Nephron (organoid): ENCODE results near the gene TACC2.
"Not testable (repeated sequence)": the region's sequence is repeated elsewhere in the genome, so short reads cannot be mapped to it uniquely, and the experiment has no call there.

Experiments
- H3K27ac Mint-ChIP-seq, 3 experiments: 2 replicates each; pipeline ENCODE4 v1.8.0; 2020; ENCODE audit warnings: mixed read lengths in 3 of 3, mild to moderate bottlenecking in 2 of 3, moderate library complexity in 1 of 3
- H3K27me3 Mint-ChIP-seq: 2 replicates; pipeline ENCODE4 v1.8.0; 2021; ENCODE audit warnings: low read depth, mild to moderate bottlenecking, moderate library complexity, mixed read lengths
- H3K36me3 Mint-ChIP-seq: 2 replicates; pipeline ENCODE4 v1.8.0; 2020; ENCODE audit warnings: low read depth, mixed read lengths
- H3K4me1 Mint-ChIP-seq: 2 replicates; pipeline ENCODE4 v1.8.0; 2020; ENCODE audit warnings: mixed read lengths
- H3K4me3 Mint-ChIP-seq, 3 experiments: 2 replicates each; pipeline ENCODE4 v1.8.0; 2020; ENCODE audit warnings: mild to moderate bottlenecking in 3 of 3, mixed read lengths in 3 of 3, moderate library complexity in 2 of 3
- H3K9me3 Mint-ChIP-seq: 2 replicates; pipeline ENCODE4 v1.8.0; 2020; ENCODE audit warnings: mixed read lengths
- CTCF ChIP-seq, 3 experiments: fragments of 200-600 bp; sonication (generic); IDR thresholded peaks; one replicate each; pipeline ENCODE4 v1.5.0; 2021; ENCODE audit warnings: antibody characterized with exemption in 3 of 3; ENCODE audit not compliant: unreplicated experiment in 3 of 3

The TACC2 gene

GRCh38 chr10:121961456-121961855, 27.5 kb upstream of the TACC2 start:
- no peaks in the 10 kb centered on the region for H3K27me3 Mint-ChIP-seq
- no peak overlapping the region for H3K4me3 Mint-ChIP-seq
- peaks cover 50% of the 10 kb centered on the region for H3K36me3 Mint-ChIP-seq
- TF ChIP-seq CTCF (IDR thresholded peaks at IDR 0.05; ENCODE audit: unreplicated experiment in 3 of 3): no peak
- no peaks in the 10 kb centered on the region for H3K4me1 Mint-ChIP-seq
- no peaks in the 10 kb centered on the region for H3K9me3 Mint-ChIP-seq
- no peak overlapping the region for H3K27ac Mint-ChIP-seq

- no peaks in the 10 kb centered on the region for H3K4me1 Mint-ChIP-seq
- H3K9me3 Mint-ChIP-seq: no peaks in the 10 kb centered on the region
- no peak overlapping the region for H3K4me3 Mint-ChIP-seq
- H3K36me3 Mint-ChIP-seq: peaks cover 41% of the 10 kb centered on the region
- no peak overlapping the region for H3K27ac Mint-ChIP-seq
- no peak for TF ChIP-seq CTCF (IDR thresholded peaks at IDR 0.05; ENCODE audit: unreplicated experiment in 3 of 3)
- H3K27me3 Mint-ChIP-seq: no peaks in the 10 kb centered on the region
Measured at GRCh38 chr10:121965996-121966395, 23.0 kb upstream of the TACC2 start.

GRCh38 chr10:121969086-121969485, 19.9 kb upstream of the TACC2 start:
- H3K27ac Mint-ChIP-seq, H3K9me3 Mint-ChIP-seq: not testable (repeated sequence)
- peaks cover 42% of the 10 kb centered on the region for H3K36me3 Mint-ChIP-seq

GRCh38 chr10:121974019-121974534, 14.9 kb upstream of the TACC2 start:
- Mint-ChIP-seq H3K4me1 (peaks cover 18% of the 10 kb centered on the region), H3K27me3 (no peaks in the 10 kb centered on the region), H3K4me3 (peak overlapping the region; percentile 73 to 86 (median 84)), H3K27ac (peak overlapping the region in 1 of 3 experiments; percentile 33), H3K36me3 (peaks cover 36% of the 10 kb centered on the region), H3K9me3 (peaks cover 8% of the 10 kb centered on the region)
- no peak for TF ChIP-seq CTCF (IDR thresholded peaks at IDR 0.05; ENCODE audit: unreplicated experiment in 3 of 3)

More at GRCh38 chr10:121969086-121969485, 19.9 kb upstream of the TACC2 start:
- not testable (repeated sequence) for H3K27me3 Mint-ChIP-seq, H3K4me3 Mint-ChIP-seq
- peaks cover 16% of the 10 kb centered on the region for H3K4me1 Mint-ChIP-seq

- peaks cover 36% of the 10 kb centered on the region for H3K36me3 Mint-ChIP-seq
- H3K27ac Mint-ChIP-seq: peak within 1 kb of the TSS in 1 of 3 experiments; percentile 80
- TF ChIP-seq CTCF (IDR thresholded peaks at IDR 0.05; ENCODE audit: unreplicated experiment in 3 of 3): no peak
- H3K4me1 Mint-ChIP-seq: peaks cover 18% of the 10 kb centered on the region
- H3K27me3 Mint-ChIP-seq: no peaks in the 10 kb centered on the region
- peaks cover 8% of the 10 kb centered on the region for H3K9me3 Mint-ChIP-seq
- peak within 1 kb of the TSS; percentile 74 to 86 (median 84) for H3K4me3 Mint-ChIP-seq
Measured at GRCh38 chr10:121974535-121975294, 14.2 kb upstream of the TACC2 start, which contains the start of gene NSMCE4A. NSMCE4A (minus strand) TSS chr10:121975217; CDS start chr10:121975165, 52 bp downstream.

GRCh38 chr10:121975295-121976086, 13.5 kb upstream of the TACC2 start:
- TF ChIP-seq CTCF (IDR thresholded peaks at IDR 0.05; ENCODE audit: unreplicated experiment in 3 of 3): peak in 2 of 3 experiments; percentile 59 to 67
- peaks cover 18% of the 10 kb centered on the region for H3K4me1 Mint-ChIP-seq
- peaks cover 8% of the 10 kb centered on the region for H3K9me3 Mint-ChIP-seq
- H3K27me3 Mint-ChIP-seq: no peaks in the 10 kb centered on the region
- H3K36me3 Mint-ChIP-seq: peaks cover 35% of the 10 kb centered on the region
- H3K4me3 Mint-ChIP-seq: peak overlapping the region; percentile 74 to 80 (median 79)
- peak overlapping the region in 1 of 3 experiments; percentile 80 for H3K27ac Mint-ChIP-seq
